CD14-positive monocyte (primary cell): Measurements from ENCODE around the gene PTPRH. TPM values are rescaled to one million over a fixed set of nuclear protein-coding genes. Genes with fewer than 3 reads are reported as not detected.

ENCODE experiments used
- DNase-seq, 3 donors: peaks; one replicate each; pipeline ENCODE4 v3.0.0-alpha.2; 2011 to 2022
- H2AFZ ChIP-seq: 2 replicates; pipeline ENCODE4 v1.6.0; 2012; ENCODE audit warnings: mild to moderate bottlenecking, low read depth, low read length, inconsistent platforms; ENCODE audit not compliant: insufficient read depth, poor library complexity, severe bottlenecking
- H3K27ac ChIP-seq, 2 donors: 1 replicate in 1 of 2; 2 replicates in 1 of 2; pipeline ENCODE4 v1.5.1; 2012 to 2013; ENCODE audit warnings: low read length in 2 of 2, control low read depth in 1 of 2, inconsistent platforms in 1 of 2, low read depth in 1 of 2, mild to moderate bottlenecking in 1 of 2
- H3K27me3 ChIP-seq, 2 donors: one replicate each; pipeline versions ENCODE4 v1.6.0 to v1.6.1; 2011 to 2013; ENCODE audit warnings: low read length in 2 of 2; ENCODE audit not compliant: control insufficient read depth in 2 of 2, insufficient read depth in 2 of 2
- H3K36me3 ChIP-seq, 2 donors: replicated peaks in 1 of 2; 1 replicate in 1 of 2; 2 replicates in 1 of 2; pipeline versions ENCODE4 v1.5.1 to v1.6.1; 2012 to 2013; ENCODE audit warnings: low read length in 2 of 2, control low read depth in 1 of 2, inconsistent platforms in 1 of 2, mild to moderate bottlenecking in 1 of 2; ENCODE audit not compliant: insufficient read depth in 2 of 2, control insufficient read depth in 1 of 2
- H3K4me1 ChIP-seq, 2 donors: 1 replicate in 1 of 2; 2 replicates in 1 of 2; pipeline versions ENCODE4 v1.5.1 to v1.6.1; 2012 to 2013; ENCODE audit warnings: low read length in 2 of 2, control low read depth in 1 of 2, inconsistent platforms in 1 of 2, mild to moderate bottlenecking in 1 of 2, moderate library complexity in 1 of 2; ENCODE audit not compliant: insufficient read depth in 2 of 2, control insufficient read depth in 1 of 2
- H3K4me2 ChIP-seq: replicated peaks from 2 replicates; pipeline ENCODE3; 2012; ENCODE audit warnings: low read length, moderate library complexity, mild to moderate bottlenecking; ENCODE audit not compliant: poor library complexity, severe bottlenecking; ENCODE audit errors: extremely low read depth
- H3K4me3 ChIP-seq, 3 experiments: fragments of 200-600 bp in 1 of 3; sonication (generic) in 1 of 3; replicated peaks in 1 of 3; 1 replicate in 2 of 3; 2 replicates in 1 of 3; pipeline ENCODE4 v1.5.1; 2011 to 2013; ENCODE audit warnings: low read length in 3 of 3, mild to moderate bottlenecking in 3 of 3, control low read depth in 2 of 3, low read depth in 2 of 3, inconsistent platforms in 1 of 3, moderate library complexity in 1 of 3
- H3K79me2 ChIP-seq: 2 replicates; pipeline ENCODE4 v1.6.0; 2012; ENCODE audit warnings: mild to moderate bottlenecking, control low read depth, inconsistent platforms, low read length, moderate library complexity; ENCODE audit not compliant: insufficient read depth
- H3K9ac ChIP-seq: 2 replicates; pipeline ENCODE4 v1.6.0; 2017; ENCODE audit warnings: low read length, mild to moderate bottlenecking; ENCODE audit not compliant: insufficient read depth, poor library complexity, severe bottlenecking
- H3K9me3 ChIP-seq, 2 donors: replicated peaks in 1 of 2; 1 replicate in 1 of 2; 2 replicates in 1 of 2; pipeline versions ENCODE4 v1.5.1 to v1.6.1; 2012 to 2013; ENCODE audit warnings: low read length in 2 of 2, control low read depth in 1 of 2; ENCODE audit not compliant: control insufficient read depth in 1 of 2, insufficient read depth in 1 of 2
- H4K20me1 ChIP-seq: 2 replicates; pipeline ENCODE4 v1.6.0; 2012; ENCODE audit warnings: mild to moderate bottlenecking, low read length, control low read depth, moderate library complexity; ENCODE audit not compliant: insufficient read depth
- H3K27ac Mint-ChIP-seq, 7 donors: one replicate each; pipeline ENCODE4 v1.8.0; 2020; ENCODE audit warnings: mild to moderate bottlenecking in 7 of 7, mixed read lengths in 7 of 7, moderate library complexity in 6 of 7, inconsistent platforms in 2 of 7
- H3K27me3 Mint-ChIP-seq, 3 donors: one replicate each; pipeline ENCODE4 v1.8.0; 2021 to 2022; ENCODE audit warnings: low read depth in 3 of 3, mild to moderate bottlenecking in 3 of 3, mixed read lengths in 3 of 3, moderate library complexity in 3 of 3, inconsistent platforms in 1 of 3
- H3K36me3 Mint-ChIP-seq, 2 donors: one replicate each; pipeline ENCODE4 v1.8.0; 2020; ENCODE audit warnings: mixed read lengths in 2 of 2, inconsistent platforms in 1 of 2, mild to moderate bottlenecking in 1 of 2
- H3K4me1 Mint-ChIP-seq: one replicate; pipeline ENCODE4 v1.8.0; 2020; ENCODE audit warnings: mild to moderate bottlenecking, mixed read lengths
- H3K4me3 Mint-ChIP-seq, 2 donors: one replicate each; pipeline ENCODE4 v1.8.0; 2020; ENCODE audit warnings: mild to moderate bottlenecking in 2 of 2, mixed read lengths in 2 of 2, moderate library complexity in 1 of 2
- H3K9me3 Mint-ChIP-seq, 7 donors: one replicate each; pipeline ENCODE4 v1.8.0; 2020 to 2022; ENCODE audit warnings: mixed read lengths in 7 of 7, mild to moderate bottlenecking in 6 of 7, moderate library complexity in 6 of 7, inconsistent platforms in 2 of 7
- WGBS: methylation state at CpG from one replicate; pipeline ENCODE4 v1.1.5; 2013; ENCODE audit warnings: missing lambda C conversion rate; ENCODE audit not compliant: insufficient coverage; 5-methylcytosine and 5-hydroxymethylcytosine counted together
- intact Hi-C, 2 donors: fragments of 100-400 bp; cut with micrococcal nuclease; formaldehyde crosslinking; loops; one replicate each; pipeline versions ENCODE4 v1.15.0 to v1.15.1; 2023
- polyA plus RNA-seq, 3 donors: library from polyadenylated mRNA; depleted of rRNA in 1 of 3; unstranded in 2 of 3; stranded (reverse) in 1 of 3; fragments of 300-500 nt in 2 of 3; fragments of >200 nt in 1 of 3; fragmentation: Illumina TruSeq in 2 of 3; gene quantifications; 1 replicate in 2 of 3; 2 replicates in 1 of 3; pipeline ENCODE4 v1.2.3, GENCODE V29; 2012 to 2021
- TF ChIP-seq, protein P1 (sequence below): fragments of 200-600 bp; IDR thresholded peaks from one replicate; pipeline ENCODE4 v1.8.0; 2022; ENCODE audit warnings: antibody characterized with exemption, mild to moderate bottlenecking

PTPRH gene
- polyA plus RNA-seq, 3 donors: 0.08 to 0.53 TPM; not detected in 1

GRCh38 chr19:55146705-55147273, 62.5 kb downstream of the PTPRH start:
- peaks cover 57 to 76% (median 70%) of the 10 kb centered on the region in 3 donors for H3K27me3 Mint-ChIP-seq

GRCh38 chr19:55146078-55146704, 63.1 kb downstream of the PTPRH start:
- DNase-seq: no peak
- Histone ChIP-seq H3K4me3 (peak overlapping the region; percentile 1 to 62 (median 11)), H3K79me2 (no peaks in the 10 kb centered on the region), H3K4me2 (peak overlapping the region; percentile 63), H3K27me3 (peaks cover 10 to 55% of the 10 kb centered on the region in 2 donors), H3K27ac (no peak overlapping the region), H2AFZ (peak overlapping the region; percentile 53), H4K20me1 (no peaks in the 10 kb centered on the region), H3K9ac (no peak overlapping the region), H3K36me3 (no peaks in the 10 kb centered on the region), H3K4me1 (peaks cover 25 to 30% of the 10 kb centered on the region in 2 donors), H3K9me3 (peaks cover 0 to under 1% of the 10 kb centered on the region in 2 donors)
- peaks cover 3 to 14% (median 9%) of the 10 kb centered on the region in 7 donors for H3K9me3 Mint-ChIP-seq
- H3K27me3 Mint-ChIP-seq: peaks cover 63 to 82% (median 76%) of the 10 kb centered on the region in 3 donors
- H3K4me1 Mint-ChIP-seq: peaks cover 26% of the 10 kb centered on the region
- WGBS: under 1% methylated on average over 17 of the region's 41 CpGs
- H3K36me3 Mint-ChIP-seq: no peaks in the 10 kb centered on the region
- intact Hi-C loops: loop anchor here in 1 of 2 donors (10.0 kb wide), 2 partner anchors 279 to 309 kb away; no protein-coding TSS in a partner anchor
- no peak overlapping the region for H3K27ac Mint-ChIP-seq
- TF ChIP-seq, protein P1, sequence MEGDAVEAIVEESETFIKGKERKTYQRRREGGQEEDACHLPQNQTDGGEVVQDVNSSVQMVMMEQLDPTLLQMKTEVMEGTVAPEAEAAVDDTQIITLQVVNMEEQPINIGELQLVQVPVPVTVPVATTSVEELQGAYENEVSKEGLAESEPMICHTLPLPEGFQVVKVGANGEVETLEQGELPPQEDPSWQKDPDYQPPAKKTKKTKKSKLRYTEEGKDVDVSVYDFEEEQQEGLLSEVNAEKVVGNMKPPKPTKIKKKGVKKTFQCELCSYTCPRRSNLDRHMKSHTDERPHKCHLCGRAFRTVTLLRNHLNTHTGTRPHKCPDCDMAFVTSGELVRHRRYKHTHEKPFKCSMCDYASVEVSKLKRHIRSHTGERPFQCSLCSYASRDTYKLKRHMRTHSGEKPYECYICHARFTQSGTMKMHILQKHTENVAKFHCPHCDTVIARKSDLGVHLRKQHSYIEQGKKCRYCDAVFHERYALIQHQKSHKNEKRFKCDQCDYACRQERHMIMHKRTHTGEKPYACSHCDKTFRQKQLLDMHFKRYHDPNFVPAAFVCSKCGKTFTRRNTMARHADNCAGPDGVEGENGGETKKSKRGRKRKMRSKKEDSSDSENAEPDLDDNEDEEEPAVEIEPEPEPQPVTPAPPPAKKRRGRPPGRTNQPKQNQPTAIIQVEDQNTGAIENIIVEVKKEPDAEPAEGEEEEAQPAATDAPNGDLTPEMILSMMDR: peak; percentile 54
- peak overlapping the region; percentile 31 to 57 for H3K4me3 Mint-ChIP-seq

More at GRCh38 chr19:55146705-55147273, 62.5 kb downstream of the PTPRH start:
- peak overlapping the region; percentile 63 for H3K4me2 ChIP-seq
- H3K4me1 Mint-ChIP-seq: peaks cover 26% of the 10 kb centered on the region
- H3K4me1 ChIP-seq: peaks cover 25 to 30% of the 10 kb centered on the region in 2 donors
- H3K9ac ChIP-seq: no peak overlapping the region
- peak overlapping the region in 1 of 3 experiments; percentile 62 for H3K4me3 ChIP-seq
- peaks cover 5 to 6% of the 10 kb centered on the region in 2 donors for H3K9me3 ChIP-seq
- peak overlapping the region; percentile 53 for H2AFZ ChIP-seq
- H3K27ac ChIP-seq: no peak overlapping the region
- no peak overlapping the region for H3K27ac Mint-ChIP-seq
- peaks cover 5 to 20% (median 13%) of the 10 kb centered on the region in 7 donors for H3K9me3 Mint-ChIP-seq
- H3K27me3 ChIP-seq: peaks cover 10 to 52% of the 10 kb centered on the region in 2 donors
- no peaks in the 10 kb centered on the region for H3K36me3 Mint-ChIP-seq
- H4K20me1 ChIP-seq: no peaks in the 10 kb centered on the region
- no peaks in the 10 kb centered on the region for H3K79me2 ChIP-seq
- H3K4me3 Mint-ChIP-seq: peak overlapping the region in 1 of 2 donors; percentile 71
- no peak for DNase-seq
- no peaks in the 10 kb centered on the region for H3K36me3 ChIP-seq
- WGBS: 8% methylated on average over 13 of the region's 27 CpGs
- TF ChIP-seq, protein P1: no peak
- intact Hi-C loops: loop anchor here in 1 of 2 donors (10.0 kb wide), 2 partner anchors 278 to 308 kb away; no protein-coding TSS in a partner anchor
